ENCODE measurements around the gene FRMD4A.

- TF ChIP-seq, protein P1, sequence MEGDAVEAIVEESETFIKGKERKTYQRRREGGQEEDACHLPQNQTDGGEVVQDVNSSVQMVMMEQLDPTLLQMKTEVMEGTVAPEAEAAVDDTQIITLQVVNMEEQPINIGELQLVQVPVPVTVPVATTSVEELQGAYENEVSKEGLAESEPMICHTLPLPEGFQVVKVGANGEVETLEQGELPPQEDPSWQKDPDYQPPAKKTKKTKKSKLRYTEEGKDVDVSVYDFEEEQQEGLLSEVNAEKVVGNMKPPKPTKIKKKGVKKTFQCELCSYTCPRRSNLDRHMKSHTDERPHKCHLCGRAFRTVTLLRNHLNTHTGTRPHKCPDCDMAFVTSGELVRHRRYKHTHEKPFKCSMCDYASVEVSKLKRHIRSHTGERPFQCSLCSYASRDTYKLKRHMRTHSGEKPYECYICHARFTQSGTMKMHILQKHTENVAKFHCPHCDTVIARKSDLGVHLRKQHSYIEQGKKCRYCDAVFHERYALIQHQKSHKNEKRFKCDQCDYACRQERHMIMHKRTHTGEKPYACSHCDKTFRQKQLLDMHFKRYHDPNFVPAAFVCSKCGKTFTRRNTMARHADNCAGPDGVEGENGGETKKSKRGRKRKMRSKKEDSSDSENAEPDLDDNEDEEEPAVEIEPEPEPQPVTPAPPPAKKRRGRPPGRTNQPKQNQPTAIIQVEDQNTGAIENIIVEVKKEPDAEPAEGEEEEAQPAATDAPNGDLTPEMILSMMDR (optimal IDR thresholded peaks at IDR 0.05 in 1 of 3, IDR thresholded peaks at IDR 0.05 in 1 of 3, conservative IDR thresholded peaks at IDR 0.05 in 1 of 3; ENCODE audit: extremely low read depth in 1 of 3, insufficient read depth in 2 of 3, low read length in 3 of 3): no peak
- no peak for TF ChIP-seq EZH2 (IDR thresholded peaks at IDR 0.05; ENCODE audit: low read length)
These were observed 521.3 kb downstream of the FRMD4A start for GRCh38 chr10:13809427-13809826.
